ENCODE results near the gene CLVS2. TPM values are rescaled to one million over a fixed set of nuclear protein-coding genes. Genes with fewer than 3 reads are reported as not detected.

CLVS2 gene
- total and polyA plus RNA-seq, 2 donors from 2014 or later: not detected

GRCh38 chr6:123091896-123092271, 95.8 kb downstream of the CLVS2 start:
- Histone ChIP-seq H3K4me3 (ENCODE audit: low read length in 3 of 3) (no peak overlapping the region), H3K27me3 (ENCODE audit: control insufficient read depth, insufficient read depth, low read length) (no peaks in the 10 kb centered on the region), H3K27ac (ENCODE audit: low read depth in 2 of 2, low read length in 2 of 2) (no peak overlapping the region), H3K4me1 (ENCODE audit: control insufficient read depth in 2 of 3, insufficient read depth in 2 of 3, low read depth in 1 of 3, low read length in 3 of 3) (no peaks in the 10 kb centered on the region), H3K9me3 (ENCODE audit: control insufficient read depth in 2 of 3, insufficient read depth in 1 of 3, low read length in 3 of 3) (no peaks in the 10 kb centered on the region), H3K9ac (ENCODE audit: low read length in 3 of 3) (no peak overlapping the region), H3K36me3 (ENCODE audit: control insufficient read depth in 2 of 3, insufficient read depth in 3 of 3, low read length in 3 of 3) (no peaks in the 10 kb centered on the region)
- DNase-seq: no peak
- intact Hi-C loops (cut with DNase I): no loop called here
- FAIRE-seq: no peak
- TF ChIP-seq, protein P1, sequence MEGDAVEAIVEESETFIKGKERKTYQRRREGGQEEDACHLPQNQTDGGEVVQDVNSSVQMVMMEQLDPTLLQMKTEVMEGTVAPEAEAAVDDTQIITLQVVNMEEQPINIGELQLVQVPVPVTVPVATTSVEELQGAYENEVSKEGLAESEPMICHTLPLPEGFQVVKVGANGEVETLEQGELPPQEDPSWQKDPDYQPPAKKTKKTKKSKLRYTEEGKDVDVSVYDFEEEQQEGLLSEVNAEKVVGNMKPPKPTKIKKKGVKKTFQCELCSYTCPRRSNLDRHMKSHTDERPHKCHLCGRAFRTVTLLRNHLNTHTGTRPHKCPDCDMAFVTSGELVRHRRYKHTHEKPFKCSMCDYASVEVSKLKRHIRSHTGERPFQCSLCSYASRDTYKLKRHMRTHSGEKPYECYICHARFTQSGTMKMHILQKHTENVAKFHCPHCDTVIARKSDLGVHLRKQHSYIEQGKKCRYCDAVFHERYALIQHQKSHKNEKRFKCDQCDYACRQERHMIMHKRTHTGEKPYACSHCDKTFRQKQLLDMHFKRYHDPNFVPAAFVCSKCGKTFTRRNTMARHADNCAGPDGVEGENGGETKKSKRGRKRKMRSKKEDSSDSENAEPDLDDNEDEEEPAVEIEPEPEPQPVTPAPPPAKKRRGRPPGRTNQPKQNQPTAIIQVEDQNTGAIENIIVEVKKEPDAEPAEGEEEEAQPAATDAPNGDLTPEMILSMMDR (IDR thresholded peaks at IDR 0.05; ENCODE audit: borderline replicate concordance, extremely low read depth, insufficient read depth): no peak

GRCh38 chr6:123094795-123095194, 98.8 kb downstream of the CLVS2 start:
- H3K9ac ChIP-seq (ENCODE audit: low read length in 3 of 3): no peak overlapping the region
- no peak for FAIRE-seq
- intact Hi-C loops (cut with DNase I): no loop called here

GRCh38 chr6:123105561-123105960, 109.5 kb downstream of the CLVS2 start:
- TF ChIP-seq, protein P1 (IDR thresholded peaks at IDR 0.05; ENCODE audit: borderline replicate concordance, extremely low read depth, insufficient read depth): no peak
- intact Hi-C loops (cut with DNase I): no loop called here
- Histone ChIP-seq H3K36me3 (ENCODE audit: control insufficient read depth in 2 of 3, insufficient read depth in 3 of 3, low read length in 3 of 3) (no peaks in the 10 kb centered on the region), H3K27me3 (ENCODE audit: control insufficient read depth, insufficient read depth, low read length) (no peaks in the 10 kb centered on the region), H3K9me3 (ENCODE audit: control insufficient read depth in 2 of 3, insufficient read depth in 1 of 3, low read length in 3 of 3) (no peaks in the 10 kb centered on the region), H3K4me3 (ENCODE audit: low read length in 3 of 3) (no peak overlapping the region), H3K27ac (ENCODE audit: low read depth in 2 of 2, low read length in 2 of 2) (no peak overlapping the region), H3K9ac (ENCODE audit: low read length in 3 of 3) (no peak overlapping the region), H3K4me1 (ENCODE audit: control insufficient read depth in 2 of 3, insufficient read depth in 2 of 3, low read depth in 1 of 3, low read length in 3 of 3) (no peaks in the 10 kb centered on the region)
- FAIRE-seq (no peak), DNase-seq (no peak)

More at GRCh38 chr6:123094795-123095194, 98.8 kb downstream of the CLVS2 start:
- Histone ChIP-seq H3K9me3 (ENCODE audit: control insufficient read depth in 2 of 3, insufficient read depth in 1 of 3, low read length in 3 of 3) (no peaks in the 10 kb centered on the region), H3K4me3 (ENCODE audit: low read length in 3 of 3) (no peak overlapping the region), H3K36me3 (ENCODE audit: control insufficient read depth in 2 of 3, insufficient read depth in 3 of 3, low read length in 3 of 3) (no peaks in the 10 kb centered on the region), H3K27me3 (ENCODE audit: control insufficient read depth, insufficient read depth, low read length) (no peaks in the 10 kb centered on the region), H3K4me1 (ENCODE audit: control insufficient read depth in 2 of 3, insufficient read depth in 2 of 3, low read depth in 1 of 3, low read length in 3 of 3) (no peaks in the 10 kb centered on the region), H3K27ac (ENCODE audit: low read depth in 2 of 2, low read length in 2 of 2) (no peak overlapping the region)
- TF ChIP-seq, protein P1 (IDR thresholded peaks at IDR 0.05; ENCODE audit: borderline replicate concordance, extremely low read depth, insufficient read depth): no peak
- DNase-seq: no peak

- Histone ChIP-seq H3K9ac (ENCODE audit: low read length in 3 of 3) (no peak overlapping the region), H3K9me3 (ENCODE audit: control insufficient read depth in 2 of 3, insufficient read depth in 1 of 3, low read length in 3 of 3) (no peaks in the 10 kb centered on the region), H3K27me3 (ENCODE audit: control insufficient read depth, insufficient read depth, low read length) (no peaks in the 10 kb centered on the region), H3K4me3 (ENCODE audit: low read length in 3 of 3) (no peak overlapping the region), H3K4me1 (ENCODE audit: control insufficient read depth in 2 of 3, insufficient read depth in 2 of 3, low read depth in 1 of 3, low read length in 3 of 3) (no peaks in the 10 kb centered on the region), H3K36me3 (ENCODE audit: control insufficient read depth in 2 of 3, insufficient read depth in 3 of 3, low read length in 3 of 3) (no peaks in the 10 kb centered on the region), H3K27ac (ENCODE audit: low read depth in 2 of 2, low read length in 2 of 2) (no peak overlapping the region)
- FAIRE-seq (no peak), DNase-seq (no peak)
- TF ChIP-seq, protein P1 (IDR thresholded peaks at IDR 0.05; ENCODE audit: borderline replicate concordance, extremely low read depth, insufficient read depth): no peak
- intact Hi-C loops (cut with DNase I): no loop called here
These were observed 120.3 kb downstream of the CLVS2 start for GRCh38 chr6:123116370-123116769.
